NCI-H82 treated with DMSO at 0.1 percent for 48 hours (cell line): ENCODE results near the gene GRHL3.
"Not testable (repeated sequence)": the region's sequence is repeated elsewhere in the genome, so short reads cannot be mapped to it uniquely, and the experiment has no call there.

Experiments
- DNase-seq: peaks from one replicate; lab custom pipeline; 2025; ENCODE audit not compliant: unreplicated experiment; lab: John Stamatoyannopoulos, UW

The GRHL3 gene

DNA sequence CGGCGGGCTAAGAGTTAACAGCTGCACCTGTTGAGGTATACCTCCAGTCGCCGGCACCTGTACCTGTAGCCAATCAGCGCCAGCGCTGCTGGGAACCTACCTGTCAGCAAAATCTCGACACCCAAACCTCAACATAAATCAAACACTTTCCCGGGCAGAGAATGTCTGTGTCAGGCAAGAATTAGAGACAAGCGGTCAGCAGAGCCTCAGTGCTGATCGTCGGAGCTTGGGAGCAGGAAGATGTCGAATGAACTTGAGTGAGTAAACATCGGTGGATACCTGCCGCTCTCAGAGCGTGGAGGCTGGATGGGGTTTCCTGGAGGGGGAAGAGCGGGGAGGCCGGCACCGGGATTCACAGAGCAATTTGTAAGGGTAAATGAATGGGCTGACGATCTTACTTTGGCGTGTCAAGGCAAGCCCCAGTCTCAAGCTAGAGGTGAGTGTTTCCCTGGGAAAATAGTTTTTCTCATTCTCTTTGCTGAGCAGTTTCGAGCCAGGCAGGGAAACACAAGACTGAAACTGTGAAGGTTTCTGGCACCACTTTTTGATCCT is at the start of gene GRHL3:
GRHL3 (plus strand) TSS at position 46 of the 552 bp plus-strand sequence; CDS start at position 241, 195 bp downstream.
- DNase-seq, result no peak

- DNase-seq, result not testable (repeated sequence)
Observed at GRCh38 chr1:24274203-24275103, 44.7 kb upstream of the GRHL3 start.

- no peak for DNase-seq
Observed at GRCh38 chr1:24275104-24275410, 44.1 kb upstream of the GRHL3 start.

DNA sequence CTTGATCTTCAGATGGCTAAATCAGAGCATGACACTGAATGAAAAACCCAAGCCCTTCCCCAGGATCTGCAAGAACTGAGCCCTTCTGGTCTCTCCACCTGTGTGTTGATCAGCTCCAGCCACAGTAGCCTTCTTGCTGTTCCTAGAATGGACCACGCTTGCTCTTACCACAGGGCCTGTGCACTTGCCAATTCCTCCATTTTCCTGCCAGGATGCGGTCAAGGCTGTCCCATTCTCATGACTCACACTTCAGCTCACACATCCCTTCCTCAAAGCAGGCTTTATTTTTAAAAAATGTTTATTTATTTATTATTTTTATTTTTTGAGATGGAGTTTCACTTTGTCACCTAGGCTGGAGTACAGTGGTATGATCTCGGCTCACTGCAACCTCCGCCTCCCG is 43.6 kb upstream of the GRHL3 start:
- no peak for DNase-seq

DNA sequence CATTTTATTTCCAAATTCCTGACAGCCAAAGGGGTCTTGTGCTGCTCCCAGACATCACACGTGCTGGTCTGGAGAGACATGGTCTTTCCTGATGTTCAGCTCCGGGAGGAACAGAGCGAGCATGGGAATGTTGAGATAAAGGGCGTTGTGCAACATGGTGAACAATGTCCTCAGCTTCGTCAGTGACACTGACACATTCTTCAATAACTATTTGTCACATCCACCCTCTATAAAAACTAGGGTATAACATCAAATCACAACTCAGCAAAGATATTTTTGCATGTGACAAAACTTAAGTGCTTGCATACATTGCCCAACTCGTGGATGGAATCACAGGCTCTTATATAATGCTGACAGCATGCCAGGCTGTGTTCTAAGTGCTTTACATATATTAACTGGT is 42.4 kb upstream of the GRHL3 start:
- DNase-seq, result no peak

GRCh38 chr1:24277420-24278169 is 41.6 kb upstream of the GRHL3 start:
- DNase-seq, result no peak

DNA sequence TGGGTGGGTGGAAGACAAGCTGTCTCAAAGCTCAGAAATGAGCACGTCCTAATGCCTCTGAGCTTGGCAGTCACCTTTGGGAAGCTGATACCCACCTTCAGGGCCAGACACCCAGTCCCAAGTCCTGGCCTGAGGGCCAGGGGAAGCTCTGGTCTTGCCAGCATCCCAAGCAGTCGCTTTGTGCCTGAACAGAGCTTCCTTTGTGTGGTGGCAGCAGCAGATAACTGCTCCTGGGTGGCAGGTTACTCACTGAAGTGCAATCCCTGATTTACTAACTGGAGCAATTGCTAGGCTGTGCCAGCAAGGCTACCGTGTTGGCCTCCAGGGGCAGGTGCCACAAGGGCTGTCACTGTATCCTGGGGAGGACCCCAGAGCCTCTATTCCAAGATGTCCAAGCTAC is 40.4 kb upstream of the GRHL3 start:
- DNase-seq, result no peak

- DNase-seq, result no peak
Observed at GRCh38 chr1:24279590-24280232, 39.4 kb upstream of the GRHL3 start.

- no peak for DNase-seq
Observed at GRCh38 chr1:24281591-24281990, 37.6 kb upstream of the GRHL3 start.

DNA sequence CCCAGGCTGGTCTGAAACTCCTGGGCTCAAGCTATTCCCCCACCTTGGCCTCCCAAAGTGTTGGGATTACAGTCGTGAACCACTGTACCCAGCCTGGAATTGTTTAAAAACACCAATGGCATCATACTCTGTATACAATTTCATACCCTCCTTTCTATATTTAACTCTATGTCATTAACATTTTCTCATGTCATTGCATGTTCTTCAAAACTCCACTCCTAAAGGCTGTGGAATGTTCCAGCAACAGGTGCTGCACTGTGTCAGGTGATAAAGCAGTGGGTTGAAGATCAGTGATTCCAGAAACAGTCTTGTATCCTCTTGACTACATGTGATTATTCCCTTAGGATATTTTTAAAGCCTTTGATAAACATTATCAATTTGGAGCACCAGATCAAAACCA is 36.7 kb upstream of the GRHL3 start:
- no peak for DNase-seq

GRCh38 chr1:24283326-24284155 is 35.6 kb upstream of the GRHL3 start:
- no peak for DNase-seq

GRCh38 chr1:24284156-24284471 is 35.0 kb upstream of the GRHL3 start:
- no peak for DNase-seq

GRCh38 chr1:24285231-24285630 is 33.9 kb upstream of the GRHL3 start:
- no peak for DNase-seq

DNA sequence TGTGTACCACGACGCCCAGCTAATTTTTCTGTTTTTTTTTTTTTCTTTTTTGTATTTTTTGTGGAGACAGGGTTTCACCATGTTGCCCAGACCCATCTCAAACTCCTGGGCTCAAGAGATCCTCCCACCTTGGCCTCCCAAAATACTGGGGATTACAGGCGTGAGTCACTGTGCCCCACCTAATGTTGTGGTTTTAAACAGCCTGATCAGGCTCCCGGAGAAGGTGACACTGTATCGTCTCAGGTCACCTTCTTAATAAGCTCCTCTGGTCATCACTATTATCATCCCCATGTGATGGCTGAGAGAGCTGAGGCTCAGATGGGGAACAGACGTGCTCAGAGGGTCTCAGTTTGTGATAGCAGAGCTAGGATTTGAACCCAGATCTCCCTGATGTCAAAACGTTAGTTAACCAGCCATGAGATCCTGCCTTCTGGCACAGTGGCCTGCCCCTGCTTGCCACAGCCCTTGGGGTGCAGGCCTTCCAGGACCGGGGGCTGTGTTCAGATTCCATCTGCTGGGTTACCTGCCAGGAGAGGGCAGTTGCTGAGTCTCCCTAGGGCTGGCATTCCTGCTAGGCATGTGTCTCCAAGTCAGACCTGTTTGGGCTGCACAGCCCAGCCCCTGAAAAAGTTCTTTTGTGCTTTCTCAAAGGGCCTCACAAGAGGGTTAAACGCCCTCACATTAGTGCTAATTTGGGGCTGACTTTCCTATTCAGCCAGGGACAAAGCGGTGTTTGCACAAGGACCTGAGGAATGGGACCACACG is 32.7 kb upstream of the GRHL3 start:
- DNase-seq, result no peak

DNA sequence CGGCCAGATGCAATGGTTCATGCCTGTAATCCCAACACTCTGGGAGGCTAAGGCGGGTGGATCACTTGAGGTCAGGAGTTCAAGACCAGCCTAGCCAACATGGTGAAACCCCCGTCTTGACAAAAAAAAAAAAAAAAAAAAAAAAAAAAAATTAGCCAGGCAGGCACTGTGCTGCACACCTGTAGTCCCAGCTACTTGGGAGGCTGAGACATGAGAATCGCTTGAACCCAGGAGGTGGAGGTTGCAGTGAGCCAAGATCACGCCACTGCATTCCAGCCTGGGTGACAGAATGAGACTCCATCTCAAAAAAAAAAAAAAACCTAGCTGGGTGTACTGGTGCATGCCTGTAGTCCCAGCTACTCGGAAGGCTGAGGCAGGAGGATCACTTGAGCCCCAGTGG is 31.4 kb upstream of the GRHL3 start:
- DNase-seq, result not testable (repeated sequence)

DNA sequence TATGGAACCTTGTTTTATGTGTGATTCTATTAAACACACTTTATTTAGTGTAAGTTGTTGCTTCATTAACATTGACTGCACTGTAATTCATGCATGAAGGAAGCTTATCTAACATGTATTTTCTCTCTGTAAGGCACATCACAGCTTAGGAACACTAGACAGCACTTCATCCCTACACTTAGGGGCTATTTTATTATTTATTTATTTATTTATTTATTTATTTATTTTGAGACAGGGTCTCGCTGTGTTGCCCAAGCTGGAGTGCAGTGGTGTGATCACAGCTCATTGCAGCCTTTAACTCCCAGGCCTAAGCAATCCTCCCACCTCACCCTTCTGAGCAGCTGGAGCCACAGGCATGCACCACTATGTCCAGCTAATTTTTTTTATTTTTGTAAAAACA is 30.7 kb upstream of the GRHL3 start:
- DNase-seq, result no peak

DNA sequence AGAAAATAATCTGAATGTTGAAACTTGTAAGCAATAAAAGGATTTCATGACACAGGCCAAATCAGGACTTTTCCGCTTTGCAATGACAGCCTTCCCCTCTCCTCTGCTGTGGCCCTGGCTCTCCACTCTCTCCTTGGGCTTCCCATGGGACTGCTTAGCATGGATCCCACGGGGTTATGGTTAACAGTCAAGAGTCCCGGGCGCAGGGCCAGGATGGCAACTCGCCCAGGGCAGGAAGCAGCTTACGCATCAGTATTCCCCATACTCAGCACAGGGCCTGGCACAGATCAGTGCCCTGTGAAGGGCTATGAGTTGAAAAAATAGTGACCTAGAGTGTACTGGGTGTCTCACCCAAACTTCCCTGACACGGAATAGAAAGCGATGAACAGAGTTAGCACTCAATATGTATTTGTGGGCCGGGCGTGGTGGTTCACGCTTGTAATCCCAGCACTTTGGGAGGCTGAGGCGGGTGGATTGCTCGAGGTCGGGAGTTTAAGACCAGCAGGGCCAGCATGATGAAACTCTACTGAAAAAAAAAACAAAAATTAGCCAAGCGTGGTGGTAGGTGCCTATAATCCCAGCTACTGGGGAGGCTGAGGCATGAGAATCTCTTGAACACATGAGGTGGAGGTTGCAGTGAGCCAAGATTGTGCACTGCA is 29.1 kb upstream of the GRHL3 start:
- DNase-seq, result no peak

DNA sequence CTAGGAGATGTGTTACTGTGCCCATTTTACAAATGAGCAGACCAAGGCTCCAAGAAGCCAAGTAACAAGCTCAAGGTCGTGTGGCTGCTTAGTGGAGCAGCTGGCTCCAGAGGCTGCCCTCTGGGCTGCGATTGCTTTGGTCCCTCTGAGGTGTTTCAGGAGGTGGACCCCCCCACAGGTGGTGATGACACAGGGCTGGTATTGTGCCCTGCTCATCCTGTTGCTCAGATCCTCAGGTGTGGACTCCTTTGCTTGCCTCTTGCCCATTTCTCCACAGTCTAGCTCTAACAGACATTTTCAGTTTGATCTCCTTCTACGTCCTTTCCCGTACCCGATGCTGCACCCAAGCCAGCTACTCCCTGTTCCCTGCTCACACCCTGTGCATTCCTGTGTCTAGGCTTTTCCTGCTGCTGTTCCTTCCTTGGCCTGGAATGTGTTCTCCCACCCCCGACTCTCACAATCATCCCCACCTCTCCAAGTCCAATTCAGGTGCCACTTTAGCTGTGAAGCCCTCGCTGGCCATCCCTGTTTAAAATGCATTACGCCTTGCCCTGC is 28.1 kb upstream of the GRHL3 start:
- DNase-seq, result no peak

- DNase-seq, result no peak
Observed at GRCh38 chr1:24292103-24292502, 27.1 kb upstream of the GRHL3 start.
